ENCODE measurements around the gene THSD4. TPM values are rescaled to one million over a fixed set of nuclear protein-coding genes. Genes with fewer than 3 reads are reported as not detected.

The THSD4 gene
- total and polyA plus RNA-seq, 5 donors from 2014 or later = not detected

DNA sequence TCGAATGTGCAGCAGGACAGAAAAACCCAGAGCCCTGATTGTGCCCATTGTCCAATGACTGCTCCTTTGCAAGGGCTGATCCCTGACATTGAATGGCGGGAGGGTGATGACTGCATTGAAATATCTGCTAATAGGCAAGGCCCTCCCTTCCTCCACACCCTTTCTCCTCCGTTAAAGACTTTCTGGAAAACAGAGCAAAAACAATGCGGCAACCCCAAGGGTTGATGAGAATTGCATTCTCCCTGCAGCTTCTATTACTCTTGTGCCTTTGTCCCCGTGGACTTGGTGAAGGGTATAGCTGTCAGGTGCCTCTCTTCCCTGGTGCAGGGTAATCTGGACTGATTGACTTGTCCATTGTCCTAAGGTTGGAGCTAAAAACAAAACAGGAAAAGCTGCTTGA is 71.8 kb downstream of the THSD4 start:
- no peaks in the 10 kb centered on the region for H3K4me1 Mint-ChIP-seq
- H3K27me3 Mint-ChIP-seq = no peaks in the 10 kb centered on the region
- H3K9me3 ChIP-seq (ENCODE audit: control insufficient read depth in 2 of 2, low read length in 2 of 2) = no peaks in the 10 kb centered on the region
- no peak overlapping the region for H3K4me3 Mint-ChIP-seq
- H3K4me3 ChIP-seq (ENCODE audit: low read depth, low read length) = no peak overlapping the region
- H3K36me3 Mint-ChIP-seq = no peaks in the 10 kb centered on the region
- no peaks in the 10 kb centered on the region for H3K4me1 ChIP-seq (ENCODE audit: control insufficient read depth, insufficient read depth, low read length, poor library complexity, severe bottlenecking)
- no peak overlapping the region for H3K27ac ChIP-seq (ENCODE audit: insufficient read depth, low read length, poor library complexity, severe bottlenecking)
- no peaks in the 10 kb centered on the region for H3K36me3 ChIP-seq (ENCODE audit: control insufficient read depth, insufficient read depth, low read length)
- peaks cover 0 to 4% (median 0%) of the 10 kb centered on the region in 7 donors for H3K9me3 Mint-ChIP-seq
- ATAC-seq (ENCODE audit: low read depth in 2 of 2) (no peak), DNase-seq (no peak)
- no peaks in the 10 kb centered on the region for H3K27me3 ChIP-seq (ENCODE audit: control insufficient read depth, insufficient read depth, low read length)
- no peak overlapping the region for H3K27ac Mint-ChIP-seq

DNA sequence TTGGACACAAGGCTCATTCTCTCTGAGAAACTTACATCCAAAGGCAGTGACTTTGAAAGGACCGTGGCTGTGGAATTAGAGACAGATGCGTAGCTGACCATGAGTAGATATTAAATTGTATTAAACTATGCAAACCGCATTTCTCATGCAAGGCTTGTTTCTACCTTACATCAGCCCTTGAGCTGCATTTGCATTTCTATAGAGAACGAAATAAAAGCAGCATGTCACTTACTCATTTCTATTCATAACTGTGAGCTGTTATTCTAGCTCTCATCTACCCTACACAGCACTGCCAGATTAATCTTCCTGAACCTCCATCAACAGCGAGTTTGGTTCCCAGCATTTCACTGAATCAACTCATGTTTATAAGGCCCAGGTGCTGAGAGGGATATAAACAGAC is 72.3 kb downstream of the THSD4 start:
- Histone ChIP-seq H3K36me3 (ENCODE audit: control insufficient read depth, insufficient read depth, low read length) (no peaks in the 10 kb centered on the region), H3K27ac (ENCODE audit: insufficient read depth, low read length, poor library complexity, severe bottlenecking) (no peak overlapping the region), H3K4me3 (ENCODE audit: low read depth, low read length) (no peak overlapping the region), H3K27me3 (ENCODE audit: control insufficient read depth, insufficient read depth, low read length) (no peaks in the 10 kb centered on the region), H3K4me1 (ENCODE audit: control insufficient read depth, insufficient read depth, low read length, poor library complexity, severe bottlenecking) (no peaks in the 10 kb centered on the region), H3K9me3 (ENCODE audit: control insufficient read depth in 2 of 2, low read length in 2 of 2) (no peaks in the 10 kb centered on the region)
- no peak overlapping the region for H3K4me3 Mint-ChIP-seq
- H3K36me3 Mint-ChIP-seq = no peaks in the 10 kb centered on the region
- no peak for ATAC-seq (ENCODE audit: low read depth in 2 of 2)
- no peak overlapping the region for H3K27ac Mint-ChIP-seq
- no peaks in the 10 kb centered on the region for H3K4me1 Mint-ChIP-seq
- DNase-seq = no peak
- H3K27me3 Mint-ChIP-seq = no peaks in the 10 kb centered on the region
- H3K9me3 Mint-ChIP-seq = peaks cover 0 to 4% (median 0%) of the 10 kb centered on the region in 7 donors

DNA sequence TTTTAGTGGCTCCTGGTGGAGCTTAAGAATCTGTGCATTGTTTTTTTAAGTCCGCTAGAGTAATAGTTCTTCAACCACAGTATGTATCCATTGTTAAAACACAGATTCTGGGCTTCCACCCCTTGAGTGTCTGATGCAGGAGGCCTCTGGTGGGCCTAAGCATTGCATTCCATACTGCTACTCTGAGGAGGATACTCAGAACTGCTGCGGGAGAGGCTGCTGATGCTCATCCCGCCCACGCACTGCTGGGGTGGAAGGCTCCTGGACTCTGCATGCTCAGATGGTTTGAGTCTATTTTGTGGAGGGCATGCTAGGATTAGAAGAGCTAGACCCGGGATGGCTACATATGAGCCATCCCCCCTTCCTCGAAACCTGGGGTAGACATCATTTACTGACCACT is 74.4 kb downstream of the THSD4 start:
- ATAC-seq (ENCODE audit: low read depth in 2 of 2) = no peak
- Mint-ChIP-seq H3K4me1 (no peaks in the 10 kb centered on the region), H3K36me3 (no peaks in the 10 kb centered on the region), H3K27ac (no peak overlapping the region), H3K27me3 (no peaks in the 10 kb centered on the region), H3K4me3 (no peak overlapping the region), H3K9me3 (peaks cover 0 to 4% (median 0%) of the 10 kb centered on the region in 7 donors)
- Histone ChIP-seq H3K27me3 (ENCODE audit: control insufficient read depth, insufficient read depth, low read length) (no peaks in the 10 kb centered on the region), H3K36me3 (ENCODE audit: control insufficient read depth, insufficient read depth, low read length) (no peaks in the 10 kb centered on the region), H3K9me3 (ENCODE audit: control insufficient read depth in 2 of 2, low read length in 2 of 2) (no peaks in the 10 kb centered on the region), H3K27ac (ENCODE audit: insufficient read depth, low read length, poor library complexity, severe bottlenecking) (no peak overlapping the region), H3K4me1 (ENCODE audit: control insufficient read depth, insufficient read depth, low read length, poor library complexity, severe bottlenecking) (no peaks in the 10 kb centered on the region), H3K4me3 (ENCODE audit: low read depth, low read length) (no peak overlapping the region)
- no peak for DNase-seq

DNA sequence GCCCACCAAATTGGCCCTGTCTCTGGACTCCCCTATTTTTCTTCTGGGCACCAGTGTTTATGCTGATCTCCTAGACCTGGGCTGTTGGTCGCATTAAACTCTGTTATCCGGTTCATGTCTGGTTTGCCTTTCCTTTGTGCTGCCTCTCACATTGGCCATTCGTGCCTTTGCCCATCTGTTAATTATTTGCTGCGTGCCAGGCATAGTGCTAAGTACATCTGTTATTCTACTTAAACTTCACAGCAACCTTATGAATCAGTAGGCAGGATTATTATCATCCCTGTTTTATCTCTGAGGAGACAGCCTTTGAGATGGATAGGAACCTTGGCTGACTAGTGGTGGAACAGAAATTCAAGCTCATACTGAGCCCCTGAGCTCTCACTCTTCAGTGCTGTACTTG is 76.0 kb downstream of the THSD4 start:
- Histone ChIP-seq H3K4me1 (ENCODE audit: control insufficient read depth, insufficient read depth, low read length, poor library complexity, severe bottlenecking) (no peaks in the 10 kb centered on the region), H3K27me3 (ENCODE audit: control insufficient read depth, insufficient read depth, low read length) (no peaks in the 10 kb centered on the region), H3K9me3 (ENCODE audit: control insufficient read depth in 2 of 2, low read length in 2 of 2) (no peaks in the 10 kb centered on the region), H3K4me3 (ENCODE audit: low read depth, low read length) (no peak overlapping the region), H3K36me3 (ENCODE audit: control insufficient read depth, insufficient read depth, low read length) (no peaks in the 10 kb centered on the region), H3K27ac (ENCODE audit: insufficient read depth, low read length, poor library complexity, severe bottlenecking) (no peak overlapping the region)
- DNase-seq = no peak
- H3K27me3 Mint-ChIP-seq = no peaks in the 10 kb centered on the region
- no peaks in the 10 kb centered on the region for H3K4me1 Mint-ChIP-seq
- no peak overlapping the region for H3K4me3 Mint-ChIP-seq
- ATAC-seq (ENCODE audit: low read depth in 2 of 2) = no peak
- H3K9me3 Mint-ChIP-seq = peaks cover 0 to 4% (median 1%) of the 10 kb centered on the region in 7 donors
- H3K36me3 Mint-ChIP-seq = no peaks in the 10 kb centered on the region
- H3K27ac Mint-ChIP-seq = no peak overlapping the region

DNA sequence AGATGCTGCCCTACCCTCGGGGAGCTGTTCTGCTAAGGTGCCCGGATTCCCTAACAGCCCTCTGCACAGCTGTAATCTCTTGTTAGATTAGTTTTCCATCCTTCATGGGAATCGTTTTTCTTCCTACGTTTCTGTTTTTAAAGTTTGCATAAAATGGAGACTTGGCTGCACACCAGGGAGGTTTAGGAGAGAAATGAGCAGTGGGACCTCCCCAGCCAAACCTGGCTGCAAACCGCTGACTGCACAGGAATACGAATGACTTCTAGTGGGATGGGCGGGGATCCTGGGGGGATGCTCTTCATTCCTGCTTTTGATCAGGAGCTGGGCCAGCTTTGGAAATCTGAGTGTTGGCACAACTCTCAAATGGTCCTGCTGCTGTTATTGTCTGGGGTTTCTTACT is 77.5 kb downstream of the THSD4 start:
- no peaks in the 10 kb centered on the region for H3K27me3 ChIP-seq (ENCODE audit: control insufficient read depth, insufficient read depth, low read length)
- H3K27ac ChIP-seq (ENCODE audit: insufficient read depth, low read length, poor library complexity, severe bottlenecking) = no peak overlapping the region
- ATAC-seq (ENCODE audit: low read depth in 2 of 2) (no peak), DNase-seq (no peak)
- no peaks in the 10 kb centered on the region for H3K4me1 ChIP-seq (ENCODE audit: control insufficient read depth, insufficient read depth, low read length, poor library complexity, severe bottlenecking)
- no peak overlapping the region for H3K27ac Mint-ChIP-seq
- no peaks in the 10 kb centered on the region for H3K4me1 Mint-ChIP-seq
- H3K9me3 ChIP-seq (ENCODE audit: control insufficient read depth in 2 of 2, low read length in 2 of 2) = no peaks in the 10 kb centered on the region
- no peak overlapping the region for H3K4me3 ChIP-seq (ENCODE audit: low read depth, low read length)
- H3K4me3 Mint-ChIP-seq = no peak overlapping the region
- H3K36me3 Mint-ChIP-seq = no peaks in the 10 kb centered on the region
- H3K27me3 Mint-ChIP-seq = peaks cover 4% of the 10 kb centered on the region
- peaks cover 0 to 5% (median 1%) of the 10 kb centered on the region in 7 donors for H3K9me3 Mint-ChIP-seq
- no peaks in the 10 kb centered on the region for H3K36me3 ChIP-seq (ENCODE audit: control insufficient read depth, insufficient read depth, low read length)

DNA sequence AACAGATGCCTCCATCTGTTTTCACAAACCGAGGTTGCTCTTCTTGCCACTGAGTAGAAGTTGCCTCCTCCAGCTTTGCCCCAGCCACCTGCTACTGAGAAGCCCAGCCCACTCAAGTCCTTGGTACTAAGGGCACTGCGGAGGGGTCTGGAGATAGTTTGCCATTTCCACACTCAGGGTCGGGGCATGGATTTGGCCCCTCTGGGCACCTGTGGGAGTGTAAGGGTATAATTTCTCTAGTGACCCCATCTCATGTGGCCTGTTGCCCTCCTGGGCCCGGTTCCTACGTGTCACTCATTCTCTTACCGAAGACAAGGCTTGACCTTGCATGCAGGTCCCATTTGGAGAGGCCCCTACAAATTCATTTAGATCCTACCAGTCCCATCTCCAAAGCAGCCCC is 79.0 kb downstream of the THSD4 start:
- H3K9me3 ChIP-seq (ENCODE audit: control insufficient read depth in 2 of 2, low read length in 2 of 2) = no peaks in the 10 kb centered on the region
- ATAC-seq (ENCODE audit: low read depth in 2 of 2) (no peak), DNase-seq (no peak)
- Mint-ChIP-seq H3K27me3 (peaks cover 4% of the 10 kb centered on the region), H3K4me3 (no peak overlapping the region), H3K9me3 (peaks cover 0 to 5% (median 1%) of the 10 kb centered on the region in 7 donors), H3K27ac (no peak overlapping the region), H3K36me3 (no peaks in the 10 kb centered on the region), H3K4me1 (no peaks in the 10 kb centered on the region)
- no peak overlapping the region for H3K4me3 ChIP-seq (ENCODE audit: low read depth, low read length)
- no peaks in the 10 kb centered on the region for H3K4me1 ChIP-seq (ENCODE audit: control insufficient read depth, insufficient read depth, low read length, poor library complexity, severe bottlenecking)
- no peaks in the 10 kb centered on the region for H3K36me3 ChIP-seq (ENCODE audit: control insufficient read depth, insufficient read depth, low read length)
- no peak overlapping the region for H3K27ac ChIP-seq (ENCODE audit: insufficient read depth, low read length, poor library complexity, severe bottlenecking)
- no peaks in the 10 kb centered on the region for H3K27me3 ChIP-seq (ENCODE audit: control insufficient read depth, insufficient read depth, low read length)

DNA sequence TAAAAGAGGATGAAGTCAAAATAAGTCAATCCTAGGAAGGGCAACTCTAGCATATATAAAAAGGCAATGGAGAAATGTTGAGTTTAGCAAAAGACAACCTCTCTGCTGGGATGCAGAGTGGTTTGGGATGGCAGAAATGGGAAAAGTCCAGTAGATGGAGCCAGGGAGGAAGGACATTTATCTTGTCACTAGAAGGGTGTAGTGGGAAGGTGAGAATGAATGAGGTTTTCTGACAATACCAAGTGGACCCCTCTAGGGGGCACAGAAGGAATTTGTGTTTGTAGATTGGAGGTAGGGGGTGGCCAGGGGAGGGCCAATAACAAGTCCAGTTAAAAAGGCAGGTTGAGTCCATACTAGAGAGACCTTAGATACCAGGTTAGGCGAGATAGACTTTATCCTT is 80.0 kb downstream of the THSD4 start:
- no peak overlapping the region for H3K4me3 Mint-ChIP-seq
- H3K4me1 ChIP-seq (ENCODE audit: control insufficient read depth, insufficient read depth, low read length, poor library complexity, severe bottlenecking) = no peaks in the 10 kb centered on the region
- no peak overlapping the region for H3K27ac Mint-ChIP-seq
- no peak overlapping the region for H3K27ac ChIP-seq (ENCODE audit: insufficient read depth, low read length, poor library complexity, severe bottlenecking)
- peaks cover 4% of the 10 kb centered on the region for H3K27me3 Mint-ChIP-seq
- H3K4me3 ChIP-seq (ENCODE audit: low read depth, low read length) = no peak overlapping the region
- H3K9me3 Mint-ChIP-seq = peaks cover 0 to 5% (median 1%) of the 10 kb centered on the region in 7 donors
- no peaks in the 10 kb centered on the region for H3K36me3 Mint-ChIP-seq
- H3K9me3 ChIP-seq (ENCODE audit: control insufficient read depth in 2 of 2, low read length in 2 of 2) = no peaks in the 10 kb centered on the region
- H3K36me3 ChIP-seq (ENCODE audit: control insufficient read depth, insufficient read depth, low read length) = no peaks in the 10 kb centered on the region
- no peaks in the 10 kb centered on the region for H3K27me3 ChIP-seq (ENCODE audit: control insufficient read depth, insufficient read depth, low read length)
- H3K4me1 Mint-ChIP-seq = no peaks in the 10 kb centered on the region
- ATAC-seq (ENCODE audit: low read depth in 2 of 2) (no peak), DNase-seq (no peak)

DNA sequence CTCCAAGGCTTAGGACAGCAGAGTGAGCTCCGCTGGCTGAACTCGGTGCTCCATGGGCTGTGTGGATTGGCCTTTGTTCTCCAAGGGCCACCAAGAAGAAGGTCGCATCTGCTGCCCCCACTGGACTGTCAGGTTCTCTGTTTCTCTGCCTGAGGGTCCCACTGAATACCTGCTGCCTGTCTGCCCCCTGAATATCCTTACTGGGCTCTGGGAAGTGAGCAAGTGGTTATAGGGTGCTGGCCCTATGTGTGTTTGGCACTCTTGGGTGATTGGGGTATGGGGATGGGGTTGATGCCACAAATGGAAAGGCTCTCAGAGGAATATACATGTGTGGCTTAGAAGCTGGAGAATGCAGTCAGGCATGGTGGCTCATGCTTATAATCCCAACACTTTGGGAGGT is 82.3 kb downstream of the THSD4 start:
- H3K4me1 ChIP-seq (ENCODE audit: control insufficient read depth, insufficient read depth, low read length, poor library complexity, severe bottlenecking) = no peaks in the 10 kb centered on the region
- H3K27ac ChIP-seq (ENCODE audit: insufficient read depth, low read length, poor library complexity, severe bottlenecking) = no peak overlapping the region
- peaks cover 0 to 5% (median 0%) of the 10 kb centered on the region in 7 donors for H3K9me3 Mint-ChIP-seq
- no peak overlapping the region for H3K27ac Mint-ChIP-seq
- no peak for DNase-seq
- no peak overlapping the region for H3K4me3 ChIP-seq (ENCODE audit: low read depth, low read length)
- no peaks in the 10 kb centered on the region for H3K4me1 Mint-ChIP-seq
- no peaks in the 10 kb centered on the region for H3K36me3 Mint-ChIP-seq
- H3K27me3 ChIP-seq (ENCODE audit: control insufficient read depth, insufficient read depth, low read length) = no peaks in the 10 kb centered on the region
- no peak for ATAC-seq (ENCODE audit: low read depth in 2 of 2)
- no peaks in the 10 kb centered on the region for H3K36me3 ChIP-seq (ENCODE audit: control insufficient read depth, insufficient read depth, low read length)
- no peak overlapping the region for H3K4me3 Mint-ChIP-seq
- H3K9me3 ChIP-seq (ENCODE audit: control insufficient read depth in 2 of 2, low read length in 2 of 2) = no peaks in the 10 kb centered on the region
- peaks cover 4% of the 10 kb centered on the region for H3K27me3 Mint-ChIP-seq
